Fibroblast of skin of scalp (primary cell): ENCODE measurements around the gene RMDN3. TPM values are rescaled to one million over a fixed set of nuclear protein-coding genes. Genes with fewer than 3 reads are reported as not detected.

ENCODE experiments used
- DNase-seq: peaks from one replicate; pipeline ENCODE4 v3.0.0-alpha.2; 2013
- polyA plus RNA-seq, 2 experiments: library from polyadenylated mRNA; unstranded; fragments of 120-200 nt; gene quantifications; one replicate each; pipeline ENCODE4 v1.2.1, GENCODE V29; 2013; ENCODE audit not compliant: insufficient read length in 2 of 2

Gene RMDN3
- polyA plus RNA-seq (2013, experiment 1 of 2; ENCODE audit: insufficient read length), result 26.5 TPM
- polyA plus RNA-seq (2013, experiment 2 of 2; ENCODE audit: insufficient read length), result 25.9 TPM

GRCh38 chr15:40754883-40755811 is at the start of gene RMDN3:
Gene RMDN3, minus strand, starts transcription at chr15:40755254. Its CDS starts 471 bp downstream, at chr15:40754783.
- peak; percentile 92 for DNase-seq

GRCh38 chr15:40803688-40804087 is 48.6 kb upstream of the RMDN3 start:
- DNase-seq, result no peak

- DNase-seq, result no peak
Observed at GRCh38 chr15:40803076-40803475, 48.0 kb upstream of the RMDN3 start.

GRCh38 chr15:40799523-40799922 is 44.5 kb upstream of the RMDN3 start:
- no peak for DNase-seq

- no peak for DNase-seq
Observed at GRCh38 chr15:40796512-40796911, 41.5 kb upstream of the RMDN3 start.

GRCh38 chr15:40796041-40796440 is 41.0 kb upstream of the RMDN3 start:
- DNase-seq, result no peak

GRCh38 chr15:40793216-40793989 is 38.3 kb upstream of the RMDN3 start:
- peak; percentile 83 for DNase-seq

- no peak for DNase-seq
Observed at GRCh38 chr15:40792394-40792793, 37.3 kb upstream of the RMDN3 start.

GRCh38 chr15:40790718-40791117 is 35.7 kb upstream of the RMDN3 start:
- DNase-seq, result no peak

- no peak for DNase-seq
Observed at GRCh38 chr15:40789999-40790398, 34.9 kb upstream of the RMDN3 start.

GRCh38 chr15:40789119-40789518 is 34.1 kb upstream of the RMDN3 start:
- no peak for DNase-seq

- no peak for DNase-seq
Observed at GRCh38 chr15:40787991-40788390, 32.9 kb upstream of the RMDN3 start.

- DNase-seq, result peak; percentile 67
Observed at GRCh38 chr15:40787344-40787841, 32.3 kb upstream of the RMDN3 start.

- DNase-seq, result no peak
Observed at GRCh38 chr15:40785814-40786213, 30.8 kb upstream of the RMDN3 start.

GRCh38 chr15:40785164-40785563 is 30.1 kb upstream of the RMDN3 start:
- DNase-seq, result no peak

- DNase-seq, result no peak
Observed at GRCh38 chr15:40782609-40783227, 27.7 kb upstream of the RMDN3 start.

GRCh38 chr15:40776537-40777141 is 21.6 kb upstream of the RMDN3 start:
- peak; percentile 34 for DNase-seq

- no peak for DNase-seq
Observed at GRCh38 chr15:40775740-40776536, 20.9 kb upstream of the RMDN3 start.

- no peak for DNase-seq
Observed at GRCh38 chr15:40775007-40775406, 20.0 kb upstream of the RMDN3 start.

- DNase-seq, result no peak
Observed at GRCh38 chr15:40773902-40774301, 18.8 kb upstream of the RMDN3 start.

GRCh38 chr15:40773496-40773895 is 18.4 kb upstream of the RMDN3 start:
- no peak for DNase-seq
